GM19351 (cell line): Measurements from ENCODE around the gene NOS2.
"Not testable (repeated sequence)": the region's sequence is repeated elsewhere in the genome, so short reads cannot be mapped to it uniquely, and the experiment has no call there.

ENCODE experiments used
- ATAC-seq: cut with Tn5 transposase; IDR thresholded peaks from one replicate; pipeline ENCODE4 v1.9.1; 2021; ENCODE audit warnings: mild to moderate bottlenecking, moderate library complexity; ENCODE audit not compliant: unreplicated experiment

The NOS2 gene

DNA sequence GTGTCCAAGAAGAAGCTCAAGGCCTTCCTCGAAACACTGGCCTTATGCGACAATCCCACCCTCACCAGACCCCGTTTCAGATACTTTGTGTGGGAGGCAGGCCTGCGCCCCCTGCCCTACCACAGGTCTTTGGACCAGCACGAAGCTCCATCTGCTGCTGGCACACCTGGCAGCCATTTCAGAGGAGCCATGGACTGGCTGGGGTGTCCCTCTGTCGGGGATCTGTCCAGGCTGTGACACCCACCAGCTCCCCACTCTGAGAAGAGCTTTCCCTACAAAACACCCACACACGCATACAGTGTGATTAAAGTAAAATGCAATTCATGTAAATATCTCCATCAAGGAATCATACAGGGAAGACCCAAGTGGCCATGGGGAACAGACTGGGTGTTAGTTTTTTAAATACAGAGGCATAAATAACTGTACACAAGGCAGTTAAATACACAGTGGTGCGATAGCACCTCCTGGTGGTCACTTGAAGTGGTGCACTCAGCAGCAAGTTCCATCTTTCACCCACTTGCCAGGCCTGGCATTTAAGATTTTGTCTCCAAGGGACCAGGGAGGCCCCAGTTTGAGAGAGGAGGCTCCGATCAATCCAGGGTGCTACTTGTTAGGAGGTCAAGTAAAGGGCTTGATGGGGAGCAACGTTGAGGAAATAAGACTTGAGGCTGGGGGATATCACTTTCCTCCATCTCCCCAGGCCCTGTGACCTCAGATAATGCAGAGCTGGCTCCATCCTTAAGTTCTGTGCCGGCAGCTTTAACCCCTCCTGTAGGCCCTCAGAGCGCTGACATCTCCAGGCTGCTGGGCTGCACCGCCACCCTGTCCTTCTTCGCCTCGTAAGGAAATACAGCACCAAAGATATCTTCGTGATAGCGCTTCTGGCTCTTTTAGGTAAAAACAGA is 43.6 kb downstream of the NOS2 start:
- ATAC-seq, result no peak

DNA sequence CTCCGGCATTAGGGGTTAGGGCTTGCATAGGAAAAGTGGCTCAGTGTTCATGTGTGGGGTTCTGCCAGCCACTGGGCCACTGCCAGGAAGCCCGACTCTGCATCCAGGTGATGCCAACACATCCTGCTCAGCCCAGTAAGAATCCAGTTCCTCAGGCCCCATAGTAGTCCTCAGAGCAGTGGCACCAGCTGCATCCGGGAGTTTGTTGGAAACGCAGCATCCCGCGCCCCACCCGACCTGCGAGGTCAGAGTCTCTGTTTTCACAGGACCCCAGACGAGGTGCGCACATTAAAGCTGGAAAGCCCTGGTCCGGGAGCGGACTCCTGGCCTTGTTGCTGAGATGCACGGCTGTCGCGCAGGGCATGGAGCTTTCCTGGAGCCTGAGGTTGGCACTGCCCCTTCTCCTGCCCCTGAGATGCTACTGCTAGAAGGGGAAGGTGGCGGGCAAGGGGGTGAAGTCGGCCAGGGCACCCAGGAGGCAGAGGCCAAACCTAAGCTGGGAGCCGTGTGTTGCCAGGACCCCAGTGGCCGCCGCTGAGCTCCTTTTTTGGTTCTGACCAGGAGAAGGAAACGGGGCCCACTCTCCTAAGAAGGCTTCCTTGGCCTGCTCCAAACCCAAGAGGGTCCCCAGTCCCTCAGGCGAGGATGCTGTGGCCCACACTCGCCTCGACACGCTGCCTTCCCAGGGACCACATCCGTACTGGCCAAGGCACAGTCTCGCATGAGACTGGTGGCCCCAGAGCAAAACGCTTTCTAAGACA is 44.4 kb downstream of the NOS2 start:
- no peak for ATAC-seq

DNA sequence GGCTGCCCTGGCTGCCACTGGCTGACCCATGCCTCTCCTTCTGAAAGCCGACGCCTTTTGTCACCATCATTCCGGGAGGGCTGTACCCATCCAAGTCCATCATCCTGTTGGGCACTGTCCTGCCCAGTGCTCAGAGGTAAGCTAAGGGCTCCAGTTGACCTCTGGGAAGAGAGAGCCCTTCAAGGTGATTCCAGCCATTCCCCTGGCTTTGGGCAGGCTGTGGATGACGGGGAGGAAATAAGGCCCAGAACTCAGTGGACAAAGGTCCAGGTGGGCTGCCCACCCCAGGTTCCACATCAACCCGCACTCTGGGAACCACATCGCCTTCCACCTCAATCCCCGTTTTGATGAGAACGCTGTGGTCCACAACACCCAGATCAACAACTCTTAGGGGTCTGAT is 45.8 kb downstream of the NOS2 start:
- no peak for ATAC-seq

DNA sequence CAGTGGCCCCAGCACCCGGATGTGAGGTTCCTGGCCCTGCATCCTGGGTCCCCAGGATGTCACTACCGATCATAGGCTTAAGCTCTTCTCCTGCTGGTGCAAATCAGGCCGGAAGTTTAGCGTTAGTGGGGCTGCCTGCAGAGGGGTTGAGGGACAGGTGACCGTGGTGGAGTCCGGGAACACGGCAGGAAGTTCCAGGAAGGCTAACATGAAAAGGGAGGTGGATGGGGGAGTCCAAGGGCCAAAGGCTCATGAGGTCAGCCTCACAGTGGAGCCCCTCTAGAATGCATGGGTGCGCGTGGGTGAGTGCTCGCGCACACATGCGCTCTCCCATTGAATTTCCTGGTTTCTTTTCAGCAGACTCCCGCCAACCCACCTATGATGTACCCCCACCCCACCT is 46.6 kb downstream of the NOS2 start:
- ATAC-seq, result not testable (repeated sequence)

DNA sequence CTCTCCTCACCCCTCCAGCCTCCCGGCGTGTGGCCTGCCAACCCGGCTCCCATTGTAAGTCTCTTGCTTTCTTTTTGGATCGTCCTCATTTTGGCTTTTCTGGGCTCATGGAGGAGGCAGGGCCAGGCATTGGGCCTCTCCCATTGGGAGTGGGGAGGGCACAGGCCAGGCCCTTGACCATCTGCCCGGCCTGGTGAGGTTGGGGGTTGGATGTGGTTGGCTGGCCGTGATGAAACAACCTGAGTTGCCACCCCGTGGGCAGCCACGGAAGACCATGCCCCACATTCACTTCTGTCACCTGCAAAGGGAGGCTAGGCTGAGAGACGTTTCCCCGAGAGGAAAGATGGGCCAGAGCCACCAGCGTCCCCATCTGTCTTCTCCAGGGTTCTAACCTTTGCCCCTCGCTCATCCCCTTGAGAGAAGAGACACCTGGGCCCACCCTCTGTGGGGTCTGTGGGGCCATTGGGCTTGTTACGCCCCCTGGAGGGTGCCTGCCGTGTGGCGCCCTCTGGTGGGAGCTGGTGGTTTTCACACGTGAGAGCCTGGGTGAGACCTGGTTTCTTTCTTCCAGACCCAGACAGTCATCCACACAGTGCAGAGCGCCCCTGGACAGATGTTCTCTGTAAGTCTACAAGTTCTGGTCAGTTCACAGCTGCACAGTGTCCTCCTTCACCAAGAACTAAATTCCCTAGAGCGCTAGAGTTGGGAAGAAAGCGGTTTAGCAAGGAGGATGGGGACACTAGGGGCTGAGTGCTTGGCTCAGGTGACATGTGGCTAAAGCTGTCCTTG is 47.3 kb downstream of the NOS2 start:
- not testable (repeated sequence) for ATAC-seq

DNA sequence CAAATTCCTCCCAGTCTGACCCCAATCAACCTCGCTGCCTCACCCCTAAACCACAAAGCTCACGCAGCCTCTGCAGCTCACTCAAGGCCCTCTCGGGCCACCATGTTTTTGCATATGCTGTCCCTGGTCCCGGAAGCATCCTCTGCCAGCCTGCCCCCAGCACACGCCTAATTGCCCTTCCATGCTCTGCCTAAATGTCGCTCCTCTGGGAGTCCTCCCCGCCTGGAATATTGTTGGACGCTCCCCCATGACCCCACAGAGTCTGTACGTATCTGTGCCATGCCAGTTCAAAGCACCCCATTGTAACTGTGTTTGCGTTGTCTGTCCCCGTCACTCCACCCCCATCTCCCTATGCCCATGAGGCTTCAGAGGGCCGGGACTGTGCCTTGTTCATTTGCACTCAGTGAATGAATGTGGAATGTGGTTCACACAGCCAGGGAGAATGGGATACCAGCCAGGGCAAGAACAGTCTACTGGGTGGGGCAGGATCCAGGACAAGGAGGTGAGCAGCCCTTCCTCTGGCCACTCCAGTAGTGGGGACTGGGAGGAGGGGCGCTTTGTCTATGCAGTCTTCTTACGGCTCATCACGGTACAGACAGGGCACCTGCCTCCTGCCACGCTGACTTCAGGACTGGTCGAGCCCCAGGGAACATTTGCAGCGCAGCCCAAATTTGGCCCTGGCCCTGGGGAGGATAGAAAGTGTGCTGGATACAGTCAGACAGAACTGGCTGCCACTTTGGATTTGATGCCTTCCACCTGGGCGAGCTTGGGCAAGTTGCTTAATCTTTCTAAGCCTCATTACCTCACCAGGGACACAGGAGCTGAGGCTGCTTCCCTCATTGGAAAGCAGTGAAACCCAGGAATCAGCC is 48.5 kb downstream of the NOS2 start:
- ATAC-seq, result no peak

DNA sequence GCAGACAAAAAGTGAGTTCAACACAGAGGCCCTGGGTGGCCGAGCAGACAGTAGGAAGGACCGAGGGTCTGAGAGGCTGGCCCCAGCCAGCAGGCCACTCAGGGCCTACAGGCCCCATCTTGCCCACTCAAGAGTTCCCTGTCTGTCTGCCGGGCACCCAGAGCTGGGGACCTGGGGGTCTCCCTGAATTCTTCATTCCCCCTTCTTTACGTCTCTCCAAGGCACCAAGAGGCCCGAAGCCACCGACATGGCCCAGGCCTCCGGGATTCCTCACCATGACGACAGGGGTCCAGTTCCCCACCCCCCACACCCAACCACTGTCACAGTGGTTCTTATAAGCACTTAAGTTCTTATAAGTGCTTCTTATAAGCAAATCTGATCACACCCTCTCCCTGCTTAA is 49.2 kb downstream of the NOS2 start:
- no peak for ATAC-seq

DNA sequence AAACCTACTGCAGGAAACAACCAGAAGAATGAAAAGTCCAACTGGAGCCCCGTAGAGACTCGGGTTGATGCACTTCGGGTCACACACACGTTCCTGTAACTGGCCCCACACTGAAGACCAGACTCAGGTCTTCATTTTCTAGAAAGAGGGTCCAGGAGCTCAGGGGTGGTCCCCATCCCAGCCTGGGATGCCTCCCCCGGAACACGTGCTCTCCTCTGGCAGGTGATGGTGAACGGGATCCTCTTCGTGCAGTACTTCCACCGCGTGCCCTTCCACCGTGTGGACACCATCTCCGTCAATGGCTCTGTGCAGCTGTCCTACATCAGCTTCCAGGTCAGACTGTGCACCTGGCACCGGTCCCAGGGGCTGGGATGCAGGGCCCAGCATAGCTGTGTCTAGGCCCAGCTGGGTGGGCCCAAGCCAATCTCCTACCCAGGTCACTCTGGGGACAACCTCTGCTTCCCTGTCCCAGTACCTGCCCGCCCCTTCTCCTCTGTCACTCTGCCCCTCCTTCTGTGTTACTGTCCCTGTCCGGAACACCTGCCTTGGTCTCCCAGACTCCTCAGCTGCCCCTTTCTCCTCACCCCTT is 50.7 kb downstream of the NOS2 start:
- not testable (repeated sequence) for ATAC-seq

DNA sequence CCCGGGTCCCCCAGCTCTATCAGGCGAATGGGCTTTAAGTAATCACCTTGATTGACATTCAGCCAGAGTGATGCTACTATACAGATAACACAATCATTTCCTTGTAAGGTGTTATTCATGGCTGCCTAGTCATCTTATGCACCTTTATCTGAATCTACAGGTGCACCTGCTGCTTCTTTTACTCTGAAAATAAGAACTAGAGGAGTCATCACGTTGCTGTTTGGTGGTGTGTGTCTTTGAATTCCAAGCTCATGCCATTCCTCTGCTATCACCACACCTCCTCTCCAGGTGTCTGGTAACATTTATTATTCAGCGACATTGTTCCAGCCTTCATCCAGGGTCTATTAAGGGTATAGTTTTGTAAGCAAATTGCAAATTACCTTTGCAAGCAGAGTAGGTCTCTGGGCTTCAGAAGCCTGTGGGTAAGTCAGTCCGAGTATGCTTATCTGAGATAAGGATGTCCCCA is 51.9 kb downstream of the NOS2 start:
- ATAC-seq, result no peak

DNA sequence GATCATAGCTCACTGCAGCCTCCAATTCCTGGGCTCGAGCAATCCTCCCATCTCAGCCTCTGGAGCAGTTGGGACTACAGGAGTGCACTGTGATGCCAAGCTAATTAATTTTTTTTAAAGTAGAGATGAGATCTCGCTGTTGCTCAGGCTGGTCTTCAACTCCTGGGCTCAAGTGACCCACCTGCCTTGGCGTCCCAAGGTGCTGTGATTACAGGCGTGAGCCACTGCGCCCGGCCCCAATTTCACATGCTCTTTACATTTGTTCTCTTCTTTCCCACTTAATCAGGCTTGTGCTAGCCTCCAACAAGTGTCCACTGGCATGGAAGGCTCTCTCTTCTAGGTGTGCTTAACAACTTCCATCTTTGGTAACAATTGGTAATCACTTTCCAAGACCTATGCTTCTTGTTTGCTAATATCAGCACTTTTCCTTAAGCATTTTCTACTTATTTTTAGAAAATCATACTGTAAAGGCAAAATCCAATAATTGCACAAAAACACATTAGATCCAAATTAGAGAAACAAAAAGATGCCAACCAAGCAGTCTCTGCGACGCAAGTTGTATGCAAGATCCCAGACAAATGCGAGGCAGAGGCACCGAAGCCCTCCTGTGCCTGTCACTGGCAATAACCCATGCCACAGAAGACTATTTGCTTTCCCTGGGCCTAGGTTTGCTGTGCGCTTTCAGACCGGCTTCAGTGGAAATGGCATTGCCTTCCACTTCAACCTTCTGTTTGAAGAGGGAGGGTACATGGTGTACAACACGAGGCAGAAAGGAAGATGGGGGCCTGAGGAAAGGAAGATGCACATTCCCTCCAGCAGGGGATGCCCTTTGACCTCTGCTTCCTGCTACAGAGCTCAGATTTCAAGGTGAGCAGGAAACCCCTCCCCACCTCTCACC is 52.6 kb downstream of the NOS2 start:
- no peak for ATAC-seq

DNA sequence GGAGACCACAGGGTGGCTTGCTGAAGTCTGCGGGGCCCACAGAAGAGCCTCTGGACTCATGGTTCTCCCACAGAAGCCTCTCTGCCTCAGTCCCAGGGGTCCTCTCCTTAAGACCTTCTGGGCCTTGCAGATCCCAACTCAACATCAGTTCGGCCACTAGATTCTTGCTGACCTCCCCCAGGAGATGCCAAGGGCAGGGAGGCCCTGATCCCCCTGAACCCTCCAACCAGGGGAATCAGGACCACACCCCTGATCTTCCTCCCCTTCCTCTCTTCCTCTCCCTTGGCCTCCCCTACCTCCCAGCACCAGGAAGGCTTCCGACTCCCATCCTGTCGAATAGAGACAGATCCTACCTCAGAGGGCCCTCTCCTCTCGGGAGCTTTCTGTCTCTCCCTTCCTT is 53.4 kb downstream of the NOS2 start:
- ATAC-seq, result no peak

DNA sequence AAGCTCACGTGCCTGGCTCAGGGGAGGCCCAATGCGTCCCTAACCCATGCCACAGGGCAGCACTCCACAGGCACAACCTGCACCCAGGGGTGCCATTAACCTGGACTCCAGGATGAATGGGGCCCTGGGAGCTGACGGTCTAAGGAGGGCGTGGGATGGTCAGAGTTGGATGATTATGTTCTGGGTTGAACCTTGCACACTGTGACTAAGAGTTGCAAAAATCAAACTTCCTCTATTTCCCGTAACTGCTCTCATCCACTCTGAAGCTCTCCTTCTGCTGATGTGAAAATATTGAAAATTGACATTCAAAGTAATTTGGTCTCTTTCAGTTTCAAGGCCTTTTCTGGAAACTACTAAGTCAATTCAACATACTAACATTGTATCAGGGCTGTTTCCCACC is 54.0 kb downstream of the NOS2 start:
- ATAC-seq, result peak; percentile 74

DNA sequence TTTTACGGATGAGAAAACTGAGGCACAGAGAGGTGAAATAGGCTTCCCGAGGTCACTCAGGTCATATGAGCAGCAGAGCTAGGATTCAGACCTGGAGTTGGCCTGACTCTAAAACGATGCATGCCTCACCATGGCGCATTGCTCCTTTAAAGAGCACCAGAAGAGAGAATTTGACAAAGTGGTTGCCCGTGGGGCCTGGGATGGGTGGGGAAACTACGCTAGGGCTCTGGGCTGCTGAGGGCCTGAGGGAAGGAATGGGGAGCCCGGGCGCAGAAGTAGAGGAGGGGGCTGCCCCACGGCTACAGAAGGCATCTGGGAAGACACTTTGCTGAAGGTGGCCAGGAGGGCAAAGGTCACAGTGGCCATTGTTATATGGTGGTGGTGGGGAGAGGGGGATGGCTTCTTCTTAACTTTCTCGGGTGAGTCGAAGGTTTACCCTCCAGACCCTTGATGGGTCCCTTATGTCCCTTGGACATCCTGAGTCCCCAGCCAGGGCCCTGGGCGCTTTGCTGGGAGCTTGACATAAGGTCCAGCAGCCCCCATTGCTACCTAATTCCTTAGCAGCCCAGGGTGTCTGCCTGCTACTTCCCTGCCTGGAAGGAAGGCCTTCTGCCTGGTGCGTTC is 55.0 kb downstream of the NOS2 start:
- ATAC-seq, result not testable (repeated sequence)

DNA sequence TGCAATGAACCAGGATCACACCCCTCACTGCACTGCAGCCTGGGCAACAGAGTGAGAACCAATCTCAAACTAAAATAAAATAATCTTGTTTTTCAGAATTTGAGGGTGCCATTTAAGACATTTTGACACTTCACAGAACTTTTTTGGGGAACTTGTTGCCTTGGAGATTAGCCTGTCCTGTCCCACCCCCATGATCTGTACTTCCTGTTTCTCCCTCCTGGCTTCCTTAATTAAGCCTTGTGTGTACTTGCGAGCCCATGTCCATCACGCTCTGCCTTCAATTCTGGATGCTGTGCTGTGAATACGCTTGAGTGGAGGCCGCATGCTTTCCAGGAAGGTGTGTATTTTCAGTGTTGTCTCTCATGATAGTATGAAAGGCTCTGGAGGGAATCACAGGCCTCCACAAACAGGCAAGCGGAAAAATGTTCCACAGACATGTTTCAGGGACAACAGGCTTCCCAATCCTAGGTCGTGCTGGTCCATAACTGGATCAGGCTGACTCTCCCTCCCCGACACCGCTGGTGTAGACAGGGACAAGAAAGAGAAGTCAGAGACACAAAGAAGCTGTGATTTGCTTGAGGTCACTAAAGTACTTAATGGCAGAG is 56.9 kb downstream of the NOS2 start:
- ATAC-seq, result no peak

DNA sequence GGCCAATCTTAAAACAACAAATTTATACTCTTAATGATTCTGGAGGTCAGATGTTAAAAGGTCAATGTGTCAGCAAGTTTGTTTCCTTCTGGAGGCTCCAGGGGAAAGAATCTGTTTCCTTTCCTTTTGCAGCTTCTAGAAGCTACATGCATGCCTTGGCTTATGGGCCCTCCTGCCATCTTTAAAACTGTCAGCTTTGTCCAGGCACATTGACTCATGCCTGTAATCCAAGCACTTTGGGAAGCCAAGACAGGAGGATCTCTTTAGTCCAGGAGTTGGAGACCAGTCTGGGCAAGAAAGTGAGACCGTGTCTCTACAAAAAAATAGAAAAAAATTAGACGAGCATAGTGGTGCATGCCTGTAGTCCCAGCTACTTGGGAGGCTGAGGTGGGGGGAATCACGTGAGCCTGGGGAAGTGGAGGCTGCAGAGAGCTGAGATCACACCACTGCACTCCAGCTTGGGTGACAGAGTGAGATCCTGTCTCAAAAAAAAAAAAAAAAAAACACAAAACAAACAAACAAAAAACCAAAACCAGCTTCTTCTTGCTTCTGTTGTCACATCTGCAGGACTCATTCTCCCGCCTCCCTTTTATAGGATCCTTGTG is 58.3 kb downstream of the NOS2 start:
- no peak for ATAC-seq

DNA sequence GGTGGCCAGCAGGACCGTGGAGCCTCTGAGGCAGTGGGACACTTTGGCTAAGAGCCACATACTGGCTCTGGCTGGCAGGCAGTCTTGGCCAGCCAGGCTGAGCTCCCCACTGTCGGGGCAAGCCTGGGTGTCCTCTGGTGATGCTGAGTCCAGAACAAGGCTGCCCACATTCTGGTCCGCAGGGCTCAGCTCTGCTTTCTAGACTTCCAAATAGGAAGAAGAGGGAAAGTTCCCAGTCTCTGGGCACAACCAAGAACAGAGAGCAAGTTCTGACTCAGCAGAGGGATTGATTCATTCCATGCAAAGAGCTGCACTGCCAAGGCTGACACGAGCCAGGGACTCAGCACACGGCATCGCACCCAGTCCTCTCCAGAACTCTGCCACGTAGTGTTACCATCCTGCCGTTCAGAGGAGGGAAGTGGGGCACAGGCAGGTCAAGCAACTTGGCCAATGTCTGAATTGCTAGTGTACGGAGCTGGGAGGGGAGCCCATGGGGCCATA is 58.9 kb downstream of the NOS2 start:
- ATAC-seq, result no peak

DNA sequence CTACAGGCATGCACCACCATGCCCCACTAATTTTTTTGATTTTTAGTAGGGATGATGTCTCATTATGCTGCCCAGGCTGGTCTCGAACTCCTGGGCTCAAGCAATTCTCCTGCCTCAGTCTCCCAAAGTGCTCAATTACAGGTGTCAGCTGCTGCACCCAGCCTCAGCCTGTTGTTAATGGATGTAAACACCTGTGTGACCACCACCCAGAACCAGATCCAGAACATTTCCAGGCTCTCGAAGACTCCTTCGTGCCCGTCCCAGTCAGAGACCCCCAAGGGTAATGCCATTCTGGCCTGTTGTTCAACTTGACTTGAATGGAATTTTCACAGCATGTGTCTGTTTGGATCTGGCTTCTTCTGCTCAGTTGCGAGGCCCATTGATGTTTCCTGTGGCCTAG is 59.8 kb downstream of the NOS2 start:
- not testable (repeated sequence) for ATAC-seq
